Right lobe of liver (tissue), 6 donors: ENCODE data around the gene ADARB2. TPM values are rescaled to one million over a fixed set of nuclear protein-coding genes. Genes with fewer than 3 reads are reported as not detected.

Source experiments
- ATAC-seq, 4 donors: fragments of 200-7000 bp; cut with Tn5 transposase; one replicate each; pipeline ENCODE4 v1.9.1; 2020; ENCODE audit warnings: mild to moderate bottlenecking in 4 of 4, moderate library complexity in 4 of 4
- DNase-seq, 3 donors: peaks; one replicate each; pipeline ENCODE4 v3.0.0-alpha.2; 2020
- H3K27ac ChIP-seq, 3 donors: fragments of 200-600 bp; one replicate each; pipeline ENCODE4 v1.8.0; 2022
- H3K27me3 ChIP-seq, 2 donors: fragments of 200-600 bp; one replicate each; pipeline ENCODE4 v1.8.0; 2022
- H3K36me3 ChIP-seq, 4 donors: fragments of 200-600 bp; sonication (generic) in 1 of 4; one replicate each; pipeline versions ENCODE4 v1.5.1 to v1.8.0; 2017 to 2022; ENCODE audit warnings: control low read depth in 1 of 4
- H3K4me1 ChIP-seq, 4 donors: fragments of 200-600 bp; sonication (generic) in 1 of 4; one replicate each; pipeline versions ENCODE4 v1.5.1 to v1.8.0; 2017 to 2022; ENCODE audit warnings: control low read depth in 1 of 4
- H3K4me3 ChIP-seq, 3 donors: fragments of 200-600 bp; one replicate each; pipeline ENCODE4 v1.8.0; 2022
- H3K9me3 ChIP-seq, 4 donors: fragments of 200-600 bp; sonication (generic) in 1 of 4; one replicate each; pipeline versions ENCODE4 v1.5.1 to v1.8.0; 2017 to 2022; ENCODE audit warnings: control low read depth in 1 of 4
- CTCF ChIP-seq, 4 donors: fragments of 200-600 bp in 3 of 4; fragments of 450-650 bp in 1 of 4; IDR thresholded peaks; one replicate each; pipeline versions ENCODE4 v1.5.1 to v1.8.0; 2016 to 2022; ENCODE audit warnings: antibody characterized with exemption in 4 of 4, mild to moderate bottlenecking in 2 of 4
- POLR2A ChIP-seq: fragments of 450-650 bp; IDR thresholded peaks from one replicate; pipeline ENCODE4 v1.6.1; 2017; ENCODE audit warnings: antibody characterized with exemption, mild to moderate bottlenecking
- whole genome bisulfite sequencing: methylation state at CpG from one replicate; pipeline ENCODE4 v1.1.6; 2018; ENCODE audit warnings: low coverage, low lambda C conversion rate; ENCODE audit not compliant: insufficient coverage; ENCODE audit errors: missing lambda C conversion rate; 5-methylcytosine and 5-hydroxymethylcytosine counted together
- intact Hi-C, 2 donors: fragments of 100-400 bp; cut with DNase I; formaldehyde crosslinking; loops; one replicate each; pipeline versions ENCODE4 v1.11.2 to v1.14.1; 2022
- total RNA-seq, 6 experiments: library from RNA; depleted of rRNA in 2 of 6; stranded (reverse); fragments of >200 nt in 2 of 6; fragmentation: NEBNext Ultra II Directional in 3 of 6; extraction: Animal tissue kit (Norgen Biotek cat#: 25700) in 3 of 6; gene quantifications; one replicate each; pipeline versions ENCODE4 v1.1.0 to v1.2.4, GENCODE V29; 2016 to 2023
- donor health status: DM: no; HTN: yes; CAD: no.
- donor health status: DM: no; HTN: no; CAD: no.
- donor health status: DM: no; HTN: no; CAD: no.
- donor health status: DM: no; HTN: yes; CAD: no.
- donor health status: DM: no; HTN: yes; CAD: no.

The ADARB2 gene
- total RNA-seq, 6 experiments from 2014 or later, result 0.07 to 0.68 (median 0.42) TPM

GRCh38 chr10:1217661-1218060 lies 519.7 kb downstream of the ADARB2 start:
- no peaks in the 10 kb centered on the region for H3K9me3 ChIP-seq
- no CpG with 5 or more reads among the region's 9 CpGs for WGBS
- DNase-seq (no peak), ATAC-seq (no peak)
- no peak overlapping the region for H3K4me3 ChIP-seq
- no peak overlapping the region for H3K27ac ChIP-seq
- no peak for TF ChIP-seq CTCF (IDR thresholded peaks at IDR 0.05)
- TF ChIP-seq POLR2A, result no peak
- intact Hi-C loops, result no loop called here
- H3K36me3 ChIP-seq, result no peaks in the 10 kb centered on the region
- H3K4me1 ChIP-seq, result no peaks in the 10 kb centered on the region
- no peaks in the 10 kb centered on the region for H3K27me3 ChIP-seq

GRCh38 chr10:1217237-1217587 lies 520.1 kb downstream of the ADARB2 start:
- no peaks in the 10 kb centered on the region for H3K36me3 ChIP-seq
- no peak overlapping the region for H3K27ac ChIP-seq
- intact Hi-C loops, result no loop called here
- no peaks in the 10 kb centered on the region for H3K4me1 ChIP-seq
- no peak overlapping the region for H3K4me3 ChIP-seq
- no peak for ATAC-seq
- TF ChIP-seq CTCF (IDR thresholded peaks at IDR 0.05), result no peak
- TF ChIP-seq POLR2A, result no peak
- DNase-seq, result no peak
- H3K9me3 ChIP-seq, result no peaks in the 10 kb centered on the region
- WGBS, result 84% methylated on average over 4 of the region's 14 CpGs
- H3K27me3 ChIP-seq, result no peaks in the 10 kb centered on the region

GRCh38 chr10:1216574-1217236 lies 520.6 kb downstream of the ADARB2 start:
- Histone ChIP-seq H3K36me3 (no peaks in the 10 kb centered on the region), H3K4me3 (no peak overlapping the region), H3K9me3 (no peaks in the 10 kb centered on the region), H3K4me1 (no peaks in the 10 kb centered on the region), H3K27ac (no peak overlapping the region), H3K27me3 (no peaks in the 10 kb centered on the region)
- peak in 1 of 4 donors; percentile 8 for ATAC-seq
- TF ChIP-seq POLR2A (no peak), CTCF (IDR thresholded peaks at IDR 0.05) (no peak)
- WGBS, result 79% methylated on average over 14 of the region's 31 CpGs
- intact Hi-C loops, result no loop called here
- no peak for DNase-seq

DNA sequence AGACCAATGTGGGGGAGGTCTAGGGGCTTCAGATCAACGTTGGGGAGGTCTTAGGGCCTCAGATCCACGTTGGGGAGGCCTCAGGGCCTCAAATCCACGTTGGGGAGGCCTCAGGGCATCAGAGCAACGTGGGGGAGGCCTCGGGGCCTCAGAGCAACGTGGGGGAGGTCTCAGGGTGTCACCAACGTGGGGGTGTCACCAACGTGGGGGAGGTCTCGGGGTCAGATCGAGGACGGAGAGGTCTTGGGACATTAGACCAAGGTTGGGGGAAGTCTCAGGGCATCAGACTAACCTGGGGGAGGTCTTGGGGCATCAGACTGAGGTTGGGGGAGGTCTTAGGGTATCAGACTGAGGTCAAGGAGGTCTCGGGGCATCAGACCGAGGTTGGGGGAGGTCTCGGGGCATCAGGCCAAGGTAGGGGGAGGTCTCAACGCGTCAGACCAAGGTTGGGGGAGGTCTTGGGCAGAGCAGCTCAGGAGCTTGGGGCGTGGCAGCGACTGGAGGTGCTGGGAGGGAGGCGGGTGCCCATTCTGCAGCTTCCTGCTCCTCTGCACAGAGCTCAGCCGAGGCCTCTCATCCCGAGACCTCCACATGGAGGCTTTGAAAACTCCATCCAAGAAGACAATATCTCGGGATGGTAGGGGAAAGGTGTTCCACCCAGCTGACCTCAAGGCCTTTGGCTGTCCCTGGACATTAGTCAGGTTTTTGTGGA lies 521.3 kb downstream of the ADARB2 start:
- intact Hi-C loops, result no loop called here
- no peak for DNase-seq
- 42% methylated on average over 15 of the region's 22 CpGs for WGBS
- H3K9me3 ChIP-seq, result no peaks in the 10 kb centered on the region
- H3K4me3 ChIP-seq, result no peak overlapping the region
- no peak overlapping the region for H3K27ac ChIP-seq
- no peaks in the 10 kb centered on the region for H3K27me3 ChIP-seq
- H3K36me3 ChIP-seq, result no peaks in the 10 kb centered on the region
- TF ChIP-seq POLR2A (no peak), CTCF (IDR thresholded peaks at IDR 0.05) (no peak)
- ATAC-seq, result no peak
- no peaks in the 10 kb centered on the region for H3K4me1 ChIP-seq
